Measurements from ENCODE around the gene LRMDA.

DNA sequence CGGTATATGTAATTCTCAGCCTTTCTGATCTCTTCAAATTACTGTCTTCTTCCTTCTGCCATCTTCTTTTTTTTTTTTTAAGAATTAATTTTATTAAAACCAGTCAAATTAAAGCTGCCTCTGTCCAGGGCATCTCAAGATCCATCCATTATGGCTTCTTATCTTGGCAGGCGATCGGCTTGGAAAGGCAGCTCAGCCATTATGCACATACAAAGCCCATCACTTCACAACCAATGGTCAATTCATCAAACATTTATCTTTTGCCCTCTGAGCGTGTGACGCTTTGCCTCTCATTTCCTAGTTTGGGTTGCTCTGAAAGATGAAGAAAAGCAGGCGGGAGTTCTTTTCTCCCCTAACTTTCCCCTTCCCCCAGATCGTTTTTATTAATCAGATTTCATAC, 591.6 kb downstream of the LRMDA start:
- TF ChIP-seq POLR2AphosphoS5 (IDR thresholded peaks at IDR 0.05; ENCODE audit: low read depth, low read length) (no peak), EZH2 (IDR thresholded peaks at IDR 0.05; ENCODE audit: low read depth, low read length, severe bottlenecking) (no peak), KDM5A (IDR thresholded peaks at IDR 0.05; ENCODE audit: low read length) (no peak), POLR2A (IDR thresholded peaks at IDR 0.05; ENCODE audit: control extremely low read depth in 1 of 2, low read depth in 2 of 2, low read length in 2 of 2) (no peak), SRF (IDR thresholded peaks at IDR 0.05; ENCODE audit: low read depth, low read length) (no peak), GABPA (IDR thresholded peaks at IDR 0.05; ENCODE audit: borderline replicate concordance, insufficient read depth, low read length) (no peak), ZNF274 (IDR thresholded peaks at IDR 0.05; ENCODE audit: borderline replicate concordance, extremely low read depth, low read length) (no peak), TAF1 (IDR thresholded peaks at IDR 0.05; ENCODE audit: low read depth, low read length) (no peak), RFX5 (IDR thresholded peaks at IDR 0.05; ENCODE audit: borderline replicate concordance, low read depth, low read length) (no peak)
- TF ChIP-seq, protein P1, sequence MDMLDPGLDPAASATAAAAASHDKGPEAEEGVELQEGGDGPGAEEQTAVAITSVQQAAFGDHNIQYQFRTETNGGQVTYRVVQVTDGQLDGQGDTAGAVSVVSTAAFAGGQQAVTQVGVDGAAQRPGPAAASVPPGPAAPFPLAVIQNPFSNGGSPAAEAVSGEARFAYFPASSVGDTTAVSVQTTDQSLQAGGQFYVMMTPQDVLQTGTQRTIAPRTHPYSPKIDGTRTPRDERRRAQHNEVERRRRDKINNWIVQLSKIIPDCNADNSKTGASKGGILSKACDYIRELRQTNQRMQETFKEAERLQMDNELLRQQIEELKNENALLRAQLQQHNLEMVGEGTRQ (IDR thresholded peaks at IDR 0.05; ENCODE audit: low read length): no peak
- TF ChIP-seq, protein P2, sequence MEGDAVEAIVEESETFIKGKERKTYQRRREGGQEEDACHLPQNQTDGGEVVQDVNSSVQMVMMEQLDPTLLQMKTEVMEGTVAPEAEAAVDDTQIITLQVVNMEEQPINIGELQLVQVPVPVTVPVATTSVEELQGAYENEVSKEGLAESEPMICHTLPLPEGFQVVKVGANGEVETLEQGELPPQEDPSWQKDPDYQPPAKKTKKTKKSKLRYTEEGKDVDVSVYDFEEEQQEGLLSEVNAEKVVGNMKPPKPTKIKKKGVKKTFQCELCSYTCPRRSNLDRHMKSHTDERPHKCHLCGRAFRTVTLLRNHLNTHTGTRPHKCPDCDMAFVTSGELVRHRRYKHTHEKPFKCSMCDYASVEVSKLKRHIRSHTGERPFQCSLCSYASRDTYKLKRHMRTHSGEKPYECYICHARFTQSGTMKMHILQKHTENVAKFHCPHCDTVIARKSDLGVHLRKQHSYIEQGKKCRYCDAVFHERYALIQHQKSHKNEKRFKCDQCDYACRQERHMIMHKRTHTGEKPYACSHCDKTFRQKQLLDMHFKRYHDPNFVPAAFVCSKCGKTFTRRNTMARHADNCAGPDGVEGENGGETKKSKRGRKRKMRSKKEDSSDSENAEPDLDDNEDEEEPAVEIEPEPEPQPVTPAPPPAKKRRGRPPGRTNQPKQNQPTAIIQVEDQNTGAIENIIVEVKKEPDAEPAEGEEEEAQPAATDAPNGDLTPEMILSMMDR (IDR thresholded peaks at IDR 0.05; ENCODE audit: control extremely low read depth in 1 of 3, insufficient read depth in 1 of 3, low read depth in 1 of 3, low read length in 3 of 3): no peak
- TF ChIP-seq, protein P3, sequence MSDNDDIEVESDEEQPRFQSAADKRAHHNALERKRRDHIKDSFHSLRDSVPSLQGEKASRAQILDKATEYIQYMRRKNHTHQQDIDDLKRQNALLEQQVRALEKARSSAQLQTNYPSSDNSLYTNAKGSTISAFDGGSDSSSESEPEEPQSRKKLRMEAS (IDR thresholded peaks at IDR 0.05): no peak
